Nucleus accumbens (tissue), 56 donors: ENCODE measurements around the gene DEFB131A.
A peak's percentile ranks its signal among the peaks of the same experiment; 100 is the strongest.
"Not testable (repeated sequence)": the region's sequence is repeated elsewhere in the genome, so short reads cannot be mapped to it uniquely, and the experiment has no call there.

Experiments
- DNase-seq, 56 donors: peaks; one replicate each; lab custom pipeline; 2025; lab: John Stamatoyannopoulos, UW

Gene DEFB131A

DNA sequence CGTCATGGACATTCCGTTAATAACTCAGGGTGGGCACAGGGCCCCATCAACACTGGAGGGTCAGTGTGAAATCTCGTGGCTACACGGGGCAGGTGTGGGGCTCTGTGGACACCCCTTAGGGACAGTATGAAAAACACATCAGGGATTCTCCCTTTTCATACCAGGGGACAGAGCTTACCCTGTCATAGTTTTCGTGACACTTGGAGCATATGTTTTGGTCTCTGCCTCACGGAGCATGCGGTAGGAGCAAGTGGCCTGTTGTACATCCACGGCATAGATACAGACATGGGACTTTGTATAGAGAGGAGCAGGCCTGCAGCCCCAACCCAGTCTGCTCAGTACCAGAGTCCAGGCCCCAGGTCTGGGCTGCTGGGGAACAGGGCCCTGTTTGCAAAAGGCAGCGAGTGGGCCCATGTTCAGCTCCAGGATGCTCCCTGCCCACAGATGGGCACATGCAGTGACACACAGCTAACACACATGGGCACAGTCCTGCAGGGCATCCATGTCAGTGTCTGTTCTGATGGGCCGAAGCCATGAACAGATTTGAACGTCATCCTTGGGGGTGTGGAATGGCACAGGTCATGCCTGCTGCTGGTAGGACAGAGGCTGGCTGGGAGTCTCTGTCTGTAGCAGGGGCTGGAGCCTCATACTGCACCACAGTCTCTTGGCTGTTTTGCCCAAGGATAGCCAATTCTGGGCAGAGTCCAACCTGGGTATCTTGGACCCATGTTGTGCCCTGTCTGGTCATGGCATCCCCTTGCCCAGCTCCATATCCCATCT lies 50.2 kb downstream of the DEFB131A start:
- DNase-seq = not testable (repeated sequence)

DNA sequence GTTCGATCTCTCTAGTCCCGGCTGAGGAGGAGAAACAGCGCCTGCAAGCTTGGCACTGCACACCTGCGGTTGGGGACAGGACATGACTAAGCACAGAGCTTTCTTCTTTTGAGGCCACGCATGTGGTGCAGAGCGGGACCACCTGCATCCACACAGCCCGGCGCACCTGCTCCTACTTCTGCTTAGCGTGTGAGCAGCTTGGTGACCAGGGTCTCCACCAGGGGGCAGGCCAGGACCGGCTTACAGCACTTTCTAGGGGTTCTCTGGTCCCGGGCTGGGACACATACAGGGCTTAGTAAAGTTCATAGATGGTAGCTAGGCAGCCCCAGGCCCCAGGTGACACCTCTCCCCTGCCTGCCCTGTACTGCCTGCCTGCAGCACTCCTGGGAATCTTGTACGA lies 51.2 kb downstream of the DEFB131A start:
- peak in 31 of 56 donors; percentile 1 to 78 (median 21) for DNase-seq

DNA sequence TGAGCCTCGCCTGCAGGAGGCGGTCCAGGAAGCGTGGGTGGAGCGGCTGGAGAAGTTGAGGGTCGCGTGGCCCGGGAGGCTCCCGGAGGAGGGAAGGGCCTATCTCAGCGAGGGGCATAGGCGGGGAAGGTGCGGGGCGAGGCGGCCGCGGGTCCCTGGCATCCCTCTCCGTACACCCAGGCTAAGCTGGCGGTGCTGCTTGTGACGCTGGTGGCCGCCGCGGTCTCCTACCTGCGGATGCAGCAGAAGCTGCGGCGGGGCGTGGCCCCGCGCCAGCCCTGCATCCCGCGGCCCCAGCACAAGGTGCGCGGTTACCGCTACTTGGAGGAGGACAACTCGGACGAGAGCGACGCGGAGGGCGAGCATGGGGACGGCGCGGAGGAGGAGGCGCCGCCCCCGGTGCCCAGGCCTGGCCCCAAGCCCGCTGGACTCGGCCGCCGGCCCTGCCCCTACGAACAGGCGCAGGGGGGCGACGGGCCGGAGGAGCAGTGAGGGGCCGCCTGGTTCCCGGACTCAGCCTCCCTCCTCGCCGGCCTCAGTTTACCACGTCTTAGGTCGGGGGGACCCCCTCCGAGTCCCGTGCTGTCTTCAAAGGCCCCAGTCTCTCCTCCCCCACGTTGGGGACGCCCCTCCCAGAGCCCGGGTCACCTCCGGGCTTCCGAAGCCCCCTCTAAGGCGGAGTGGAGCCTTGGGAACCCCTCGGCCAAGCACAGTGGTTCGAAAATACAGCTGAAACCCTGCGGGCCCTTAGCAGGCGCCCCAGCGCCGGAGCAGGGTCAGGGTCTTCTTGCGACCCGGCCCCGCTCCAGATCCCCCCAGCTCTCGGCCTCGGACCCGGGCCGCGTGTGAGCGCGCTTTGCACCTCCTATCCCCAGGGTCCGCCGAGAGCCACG lies 53.6 kb downstream of the DEFB131A start:
- not testable (repeated sequence) for DNase-seq

DNA sequence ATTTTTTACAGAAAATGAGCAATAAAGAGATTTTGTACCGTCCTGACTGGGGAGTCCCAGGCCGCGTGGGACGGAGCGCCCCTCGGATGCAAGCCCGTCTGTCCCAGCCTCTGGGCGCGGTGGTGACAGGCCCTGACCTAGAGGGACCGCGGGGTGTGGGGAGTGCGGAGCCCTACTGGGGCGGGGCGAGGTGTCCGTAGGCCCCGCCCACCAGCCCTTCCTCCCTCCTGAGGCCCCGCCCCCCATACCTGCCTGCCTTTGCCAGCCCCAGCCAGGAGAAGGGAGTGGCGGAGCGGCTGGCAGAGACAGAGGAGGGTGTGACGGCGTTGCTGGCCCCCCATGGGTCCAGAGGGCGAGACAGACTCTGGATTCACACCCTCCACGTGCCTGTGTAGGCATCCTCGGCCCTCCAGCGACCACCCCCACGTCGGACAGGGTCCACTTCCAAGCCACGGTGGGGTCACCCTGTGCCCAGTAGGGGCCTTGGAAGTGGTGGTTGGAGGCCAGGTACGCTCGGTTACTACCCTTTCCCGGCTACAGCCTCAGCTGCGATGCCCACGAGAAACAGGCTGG lies 54.3 kb downstream of the DEFB131A start:
- not testable (repeated sequence) for DNase-seq

DNA sequence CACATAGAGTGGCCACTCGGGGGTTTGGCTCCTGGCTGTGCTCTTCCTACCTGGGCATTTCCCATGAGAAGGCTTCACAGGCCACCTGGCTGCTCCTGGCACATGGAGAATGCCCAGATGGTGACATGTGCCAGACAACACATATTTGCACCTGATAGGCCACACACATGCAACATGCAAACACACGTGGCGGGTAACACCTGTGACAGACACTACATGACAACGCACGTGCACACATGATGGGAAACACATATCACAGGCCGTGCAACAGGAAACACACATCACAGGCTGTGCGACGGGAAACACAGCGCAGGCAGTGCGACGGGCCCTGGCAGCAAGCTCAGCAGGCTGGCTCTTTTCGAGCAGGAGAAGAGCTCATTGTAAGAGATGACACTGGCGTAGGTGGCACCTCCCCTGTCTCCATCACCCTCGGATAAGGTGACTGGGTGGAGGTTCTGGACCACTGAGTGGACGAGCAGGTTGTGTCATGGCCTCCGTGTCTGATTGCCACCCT lies 55.8 kb downstream of the DEFB131A start:
- DNase-seq = not testable (repeated sequence)
